Stimulated activated CD4-positive, alpha-beta T cell treated with anti-CD3 and anti-CD28 coated beads, Interleukin-15, amount 100 ng/mL, for 48 hours (primary cell): Measurements from ENCODE around the gene ZFAND6.
"Not testable (repeated sequence)": the region's sequence is repeated elsewhere in the genome, so short reads cannot be mapped to it uniquely, and the experiment has no call there.

Experiments used
- DNase-seq, 2 donors: peaks; one replicate each; pipeline ENCODE4 v3.0.0-alpha.2; 2020; ENCODE audit warnings: low read depth in 2 of 2

ZFAND6 gene

GRCh38 chr15:80098341-80098740 is 38.9 kb downstream of the ZFAND6 start:
- no peak for DNase-seq

GRCh38 chr15:80099241-80099640 is 39.8 kb downstream of the ZFAND6 start:
- no peak for DNase-seq

- DNase-seq: not testable (repeated sequence)
These were observed 40.2 kb downstream of the ZFAND6 start for GRCh38 chr15:80099662-80100061.

- no peak for DNase-seq
These were observed 40.8 kb downstream of the ZFAND6 start for GRCh38 chr15:80100247-80100646.

GRCh38 chr15:80105193-80105592 is 45.7 kb downstream of the ZFAND6 start:
- DNase-seq: no peak

- DNase-seq: no peak
These were observed 46.1 kb downstream of the ZFAND6 start for GRCh38 chr15:80105595-80105994.

GRCh38 chr15:80106051-80106450 is 46.6 kb downstream of the ZFAND6 start:
- DNase-seq: no peak

GRCh38 chr15:80107204-80107603 is 47.7 kb downstream of the ZFAND6 start:
- DNase-seq: no peak

GRCh38 chr15:80107774-80108173 is 48.3 kb downstream of the ZFAND6 start:
- no peak for DNase-seq

- no peak for DNase-seq
These were observed 49.9 kb downstream of the ZFAND6 start for GRCh38 chr15:80109388-80109787.

GRCh38 chr15:80110920-80111319 is 51.4 kb downstream of the ZFAND6 start:
- DNase-seq: no peak

GRCh38 chr15:80114114-80114513 is 54.6 kb downstream of the ZFAND6 start:
- DNase-seq: no peak

GRCh38 chr15:80115021-80115420 is 55.5 kb downstream of the ZFAND6 start:
- DNase-seq: no peak

GRCh38 chr15:80118956-80119355 is 59.5 kb downstream of the ZFAND6 start:
- no peak for DNase-seq

- DNase-seq: no peak
These were observed 61.2 kb downstream of the ZFAND6 start for GRCh38 chr15:80120636-80121035.

- no peak for DNase-seq
These were observed 62.1 kb downstream of the ZFAND6 start for GRCh38 chr15:80121546-80121945.

GRCh38 chr15:80123034-80123433 is 63.6 kb downstream of the ZFAND6 start:
- DNase-seq: no peak

GRCh38 chr15:80127253-80127652 is 67.8 kb downstream of the ZFAND6 start:
- DNase-seq: not testable (repeated sequence)

GRCh38 chr15:80127911-80128310 is 68.4 kb downstream of the ZFAND6 start:
- DNase-seq: no peak

- DNase-seq: no peak
These were observed 72.9 kb downstream of the ZFAND6 start for GRCh38 chr15:80132382-80132781.

GRCh38 chr15:80136854-80137253 is 77.4 kb downstream of the ZFAND6 start:
- no peak for DNase-seq

GRCh38 chr15:80138961-80139360 is 79.5 kb downstream of the ZFAND6 start:
- DNase-seq: no peak

GRCh38 chr15:80140909-80141308 is 81.4 kb downstream of the ZFAND6 start:
- no peak for DNase-seq

- DNase-seq: no peak
These were observed 82.6 kb downstream of the ZFAND6 start for GRCh38 chr15:80141916-80142598.
